Left ventricle myocardium superior (tissue), 1 donor: ENCODE results near the gene LYG1. TPM values are rescaled to one million over a fixed set of nuclear protein-coding genes. Genes with fewer than 3 reads are reported as not detected.
"Not testable (repeated sequence)": the region's sequence is repeated elsewhere in the genome, so short reads cannot be mapped to it uniquely, and the experiment has no call there.

Experiments used
- ATAC-seq: fragments of 200-7000 bp; cut with Tn5 transposase; one replicate; pipeline ENCODE4 v1.9.1; 2020; ENCODE audit warnings: mild to moderate bottlenecking, moderate library complexity
- DNase-seq: peaks from one replicate; pipeline ENCODE4 v3.0.0-alpha.2; 2020
- intact Hi-C: fragments of 100-400 bp; cut with micrococcal nuclease; formaldehyde crosslinking; loops from one replicate; pipeline ENCODE4 v1.11.0; 2022
- total RNA-seq: library from RNA; stranded (reverse); fragmentation: NEBNext Ultra II Directional; extraction: Animal tissue kit (Norgen Biotek cat#: 25700); gene quantifications from one replicate; pipeline ENCODE4 v1.2.1, GENCODE V29; 2021
- donor health status: DM: no; HTN: yes; CAD: no; lungs with severe emphysema.

Gene LYG1
- total RNA-seq, 1 donor from 2014 or later = 0.77 TPM

GRCh38 chr2:99279969-99280695 lies 20.9 kb downstream of the LYG1 start:
- intact Hi-C loops = no loop called here
- ATAC-seq (no peak), DNase-seq (no peak)

- intact Hi-C loops = no loop called here
- ATAC-seq (peak; percentile 15), DNase-seq (no peak)
These were observed 22.2 kb downstream of the LYG1 start for GRCh38 chr2:99278793-99279291.

GRCh38 chr2:99278195-99278765 lies 22.7 kb downstream of the LYG1 start:
- intact Hi-C loops, ATAC-seq, DNase-seq: not testable (repeated sequence)

GRCh38 chr2:99275882-99276281 lies 25.1 kb downstream of the LYG1 start:
- intact Hi-C loops = no loop called here
- ATAC-seq (no peak), DNase-seq (no peak)

- intact Hi-C loops = no loop called here
These were observed 39.8 kb downstream of the LYG1 start for GRCh38 chr2:99261242-99261641.

GRCh38 chr2:99260184-99260583 lies 40.8 kb downstream of the LYG1 start:
- ATAC-seq (no peak), DNase-seq (no peak)
- intact Hi-C loops = no loop called here

More at GRCh38 chr2:99261242-99261641, 39.8 kb downstream of the LYG1 start:
- ATAC-seq (no peak), DNase-seq (no peak)

GRCh38 chr2:99259465-99259864 lies 41.5 kb downstream of the LYG1 start:
- DNase-seq = no peak
- ATAC-seq = no peak
- intact Hi-C loops = no loop called here

GRCh38 chr2:99256677-99257076 lies 44.3 kb downstream of the LYG1 start:
- ATAC-seq (no peak), DNase-seq (no peak)
- intact Hi-C loops = no loop called here

- intact Hi-C loops = no loop called here
- DNase-seq (no peak), ATAC-seq (no peak)
These were observed 45.3 kb downstream of the LYG1 start, which contains the start of gene LYG2 for GRCh38 chr2:99255491-99256318. Gene LYG2, minus strand, starts transcription at chr2:99255666. Its CDS starts 1,406 bp downstream, at chr2:99254260.

GRCh38 chr2:99249951-99250350 lies 51.0 kb downstream of the LYG1 start:
- intact Hi-C loops = no loop called here
- ATAC-seq (no peak), DNase-seq (no peak)

GRCh38 chr2:99242151-99242550 lies 58.8 kb downstream of the LYG1 start:
- no peak for ATAC-seq
- no peak for DNase-seq
- intact Hi-C loops = no loop called here

GRCh38 chr2:99240431-99240830 lies 60.6 kb downstream of the LYG1 start:
- intact Hi-C loops = no loop called here
- no peak for ATAC-seq
- DNase-seq = no peak

GRCh38 chr2:99238599-99238998 lies 62.4 kb downstream of the LYG1 start:
- peak; percentile 96 for ATAC-seq
- peak; percentile 32 for DNase-seq
- intact Hi-C loops = no loop called here

Other genes starting within 250 kb of the LYG1 start
- gene C2orf15, start 159.5 kb downstream of the LYG1 start, total RNA-seq = 0.30 TPM
- gene TSGA10, start 146.3 kb downstream of the LYG1 start, total RNA-seq = 4.7 TPM
- 7.1 TPM for gene LIPT1, start 146.2 kb downstream of the LYG1 start, total RNA-seq
- 13.8 TPM for gene MITD1, start 120.1 kb downstream of the LYG1 start, total RNA-seq
- 38.0 TPM for gene MRPL30, start 120.0 kb downstream of the LYG1 start, total RNA-seq
- gene LYG2, start 45.5 kb downstream of the LYG1 start, total RNA-seq = not detected
- gene TXNDC9, start 35.1 kb upstream of the LYG1 start, total RNA-seq = 20.8 TPM
- gene EIF5B, start 36.2 kb upstream of the LYG1 start, total RNA-seq = 89.4 TPM
- gene REV1, start 188.8 kb upstream of the LYG1 start, total RNA-seq = 74.2 TPM